ENCODE results near the gene ADARB2. TPM values are rescaled to one million over a fixed set of nuclear protein-coding genes. Genes with fewer than 3 reads are reported as not detected.

Gene ADARB2
- polyA plus RNA-seq, 3 donors: not detected

DNA sequence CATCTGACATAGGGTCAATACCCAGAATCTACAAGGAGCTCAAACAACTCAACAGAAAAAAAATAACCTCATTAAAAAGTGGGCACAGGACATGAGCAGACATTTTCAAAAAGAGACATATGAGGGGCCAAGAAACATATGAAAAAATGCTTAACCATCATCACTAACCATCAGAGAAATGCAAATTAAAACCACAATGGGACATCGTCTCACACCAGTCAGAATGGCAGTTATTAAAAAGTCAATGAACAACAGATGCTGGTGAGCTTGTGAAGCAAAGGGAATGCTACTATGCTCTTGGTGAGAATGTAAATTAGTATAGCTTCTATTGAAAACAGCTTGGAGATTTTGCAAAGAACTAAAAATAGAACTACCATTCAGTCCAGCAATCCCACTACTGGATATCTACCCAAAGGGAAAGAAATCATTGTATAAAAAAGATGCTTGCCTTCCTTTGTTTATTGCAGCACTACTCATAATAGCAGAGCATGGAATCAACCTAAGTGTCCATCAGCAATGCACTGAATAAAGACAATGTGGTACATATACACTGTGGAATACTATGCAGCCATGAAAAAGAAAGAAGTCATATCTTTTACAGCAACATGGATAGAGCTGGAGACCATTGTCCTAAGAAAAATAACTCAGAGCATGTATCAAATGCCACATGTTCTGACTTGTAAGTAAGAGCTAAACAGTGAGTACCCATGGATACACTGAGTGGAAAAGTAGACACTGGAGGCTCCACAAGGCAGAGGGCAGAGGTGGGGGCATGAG lies 139.8 kb downstream of the ADARB2 start:
- no peaks in the 10 kb centered on the region for H3K4me1 Mint-ChIP-seq
- intact Hi-C loops (cut with micrococcal nuclease): no loop called here
- H3K4me2 ChIP-seq (replicated peaks; ENCODE audit: extremely low read depth, low read length, poor library complexity, severe bottlenecking): no peak overlapping the region
- no peaks in the 10 kb centered on the region for H4K20me1 ChIP-seq (ENCODE audit: insufficient read depth, low read length)
- no peaks in the 10 kb centered on the region for H3K9me3 ChIP-seq (replicated peaks in 1 of 2; ENCODE audit: control insufficient read depth in 1 of 2, insufficient read depth in 1 of 2, low read length in 2 of 2)
- H3K4me3 Mint-ChIP-seq: no peak overlapping the region
- H3K27me3 ChIP-seq (ENCODE audit: control insufficient read depth in 2 of 2, insufficient read depth in 2 of 2, low read length in 2 of 2): no peaks in the 10 kb centered on the region
- H2AFZ ChIP-seq (ENCODE audit: insufficient read depth, low read depth, low read length, poor library complexity, severe bottlenecking): no peak overlapping the region
- peaks cover 0 to 2% (median 0%) of the 10 kb centered on the region in 3 donors for H3K27me3 Mint-ChIP-seq (ENCODE audit: low read depth in 3 of 3)
- DNase-seq: no peak
- no peaks in the 10 kb centered on the region for H3K79me2 ChIP-seq (ENCODE audit: insufficient read depth, low read length)
- no peaks in the 10 kb centered on the region for H3K4me1 ChIP-seq (ENCODE audit: control insufficient read depth in 1 of 2, insufficient read depth in 2 of 2, low read length in 2 of 2)
- WGBS (ENCODE audit: insufficient coverage): no CpG with 5 or more reads among the region's 1 CpG
- H3K9me3 Mint-ChIP-seq: peaks cover 0 to 3% (median 0%) of the 10 kb centered on the region in 7 donors
- H3K36me3 Mint-ChIP-seq: no peaks in the 10 kb centered on the region
- H3K4me3 ChIP-seq (replicated peaks in 1 of 3; ENCODE audit: low read depth in 2 of 3, low read length in 3 of 3): no peak overlapping the region
- H3K36me3 ChIP-seq (replicated peaks in 1 of 2; ENCODE audit: control insufficient read depth in 1 of 2, insufficient read depth in 2 of 2, low read length in 2 of 2): no peaks in the 10 kb centered on the region
- H3K27ac ChIP-seq (ENCODE audit: low read depth in 1 of 2, low read length in 2 of 2): no peak overlapping the region
- TF ChIP-seq, protein P1, sequence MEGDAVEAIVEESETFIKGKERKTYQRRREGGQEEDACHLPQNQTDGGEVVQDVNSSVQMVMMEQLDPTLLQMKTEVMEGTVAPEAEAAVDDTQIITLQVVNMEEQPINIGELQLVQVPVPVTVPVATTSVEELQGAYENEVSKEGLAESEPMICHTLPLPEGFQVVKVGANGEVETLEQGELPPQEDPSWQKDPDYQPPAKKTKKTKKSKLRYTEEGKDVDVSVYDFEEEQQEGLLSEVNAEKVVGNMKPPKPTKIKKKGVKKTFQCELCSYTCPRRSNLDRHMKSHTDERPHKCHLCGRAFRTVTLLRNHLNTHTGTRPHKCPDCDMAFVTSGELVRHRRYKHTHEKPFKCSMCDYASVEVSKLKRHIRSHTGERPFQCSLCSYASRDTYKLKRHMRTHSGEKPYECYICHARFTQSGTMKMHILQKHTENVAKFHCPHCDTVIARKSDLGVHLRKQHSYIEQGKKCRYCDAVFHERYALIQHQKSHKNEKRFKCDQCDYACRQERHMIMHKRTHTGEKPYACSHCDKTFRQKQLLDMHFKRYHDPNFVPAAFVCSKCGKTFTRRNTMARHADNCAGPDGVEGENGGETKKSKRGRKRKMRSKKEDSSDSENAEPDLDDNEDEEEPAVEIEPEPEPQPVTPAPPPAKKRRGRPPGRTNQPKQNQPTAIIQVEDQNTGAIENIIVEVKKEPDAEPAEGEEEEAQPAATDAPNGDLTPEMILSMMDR (IDR thresholded peaks at IDR 0.05): no peak
- no peak overlapping the region for H3K9ac ChIP-seq (ENCODE audit: insufficient read depth, low read length, poor library complexity, severe bottlenecking)
- peak overlapping the region in 1 of 7 donors; percentile 46 for H3K27ac Mint-ChIP-seq

DNA sequence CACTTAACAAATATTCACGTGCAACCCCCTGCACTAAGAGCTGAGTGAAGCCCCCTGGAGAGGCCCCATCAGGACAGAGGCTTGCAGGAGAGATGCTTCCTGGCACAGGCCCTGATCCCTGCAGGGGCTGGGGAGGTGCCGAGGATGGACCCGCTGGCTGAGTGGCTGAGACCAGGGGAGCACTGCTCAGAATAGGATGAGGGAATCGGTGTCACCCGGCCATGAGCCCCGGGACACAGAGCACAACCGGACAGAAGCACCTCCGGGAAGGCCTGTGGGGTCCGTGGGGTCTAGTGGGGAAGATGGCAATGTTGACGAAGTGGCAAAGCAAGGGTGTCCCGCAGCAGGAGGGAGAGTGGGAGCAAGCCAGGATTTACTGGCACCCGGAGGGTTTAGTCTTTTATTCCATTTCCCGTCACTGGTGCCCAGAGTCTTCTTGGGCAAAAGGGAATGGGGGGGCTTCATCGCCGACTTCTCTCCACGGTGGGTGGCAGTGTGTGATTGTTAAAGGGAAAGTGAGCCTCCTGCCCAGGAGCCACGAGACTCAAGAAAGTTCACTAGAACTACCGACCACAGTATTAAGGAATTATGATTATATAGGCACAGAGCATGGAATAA lies 140.7 kb downstream of the ADARB2 start:
- no peak overlapping the region for H3K4me2 ChIP-seq (replicated peaks; ENCODE audit: extremely low read depth, low read length, poor library complexity, severe bottlenecking)
- no peaks in the 10 kb centered on the region for H3K4me1 Mint-ChIP-seq
- no peak overlapping the region for H3K9ac ChIP-seq (ENCODE audit: insufficient read depth, low read length, poor library complexity, severe bottlenecking)
- 85% methylated on average over 13 of the region's 18 CpGs for WGBS (ENCODE audit: insufficient coverage)
- peaks cover 0 to 3% (median 0%) of the 10 kb centered on the region in 7 donors for H3K9me3 Mint-ChIP-seq
- H3K4me3 Mint-ChIP-seq: no peak overlapping the region
- H3K4me3 ChIP-seq (replicated peaks in 1 of 3; ENCODE audit: low read depth in 2 of 3, low read length in 3 of 3): no peak overlapping the region
- H3K27me3 Mint-ChIP-seq (ENCODE audit: low read depth in 3 of 3): peaks cover 0 to 2% (median 0%) of the 10 kb centered on the region in 3 donors
- intact Hi-C loops (cut with micrococcal nuclease): no loop called here
- H3K27ac Mint-ChIP-seq: no peak overlapping the region
- H3K4me1 ChIP-seq (ENCODE audit: control insufficient read depth in 1 of 2, insufficient read depth in 2 of 2, low read length in 2 of 2): no peaks in the 10 kb centered on the region
- H3K9me3 ChIP-seq (replicated peaks in 1 of 2; ENCODE audit: control insufficient read depth in 1 of 2, insufficient read depth in 1 of 2, low read length in 2 of 2): no peaks in the 10 kb centered on the region
- no peak overlapping the region for H2AFZ ChIP-seq (ENCODE audit: insufficient read depth, low read depth, low read length, poor library complexity, severe bottlenecking)
- no peaks in the 10 kb centered on the region for H4K20me1 ChIP-seq (ENCODE audit: insufficient read depth, low read length)
- no peaks in the 10 kb centered on the region for H3K79me2 ChIP-seq (ENCODE audit: insufficient read depth, low read length)
- H3K27ac ChIP-seq (ENCODE audit: low read depth in 1 of 2, low read length in 2 of 2): no peak overlapping the region
- no peak for DNase-seq
- TF ChIP-seq, protein P1 (IDR thresholded peaks at IDR 0.05): no peak
- no peaks in the 10 kb centered on the region for H3K36me3 Mint-ChIP-seq
- H3K36me3 ChIP-seq (replicated peaks in 1 of 2; ENCODE audit: control insufficient read depth in 1 of 2, insufficient read depth in 2 of 2, low read length in 2 of 2): no peaks in the 10 kb centered on the region
- H3K27me3 ChIP-seq (ENCODE audit: control insufficient read depth in 2 of 2, insufficient read depth in 2 of 2, low read length in 2 of 2): no peaks in the 10 kb centered on the region
